Loucy (cell line): ENCODE data around the gene SVEP1.

Experiments
- EZH2phosphoT487 ChIP-seq: fragments of 200-600 bp; IDR thresholded peaks from 2 replicates; pipeline ENCODE4 v1.6.1; 2018; ENCODE audit warnings: antibody characterized with exemption, mild to moderate bottlenecking, moderate library complexity, borderline replicate concordance
- TF ChIP-seq, protein P1 (sequence below): fragments of 200-600 bp; sonication (generic); conservative IDR thresholded peaks from 2 replicates; pipeline ENCODE4 v1.5.1; 2014; ENCODE audit warnings: mild to moderate bottlenecking, antibody characterized with exemption, low read length

DNA sequence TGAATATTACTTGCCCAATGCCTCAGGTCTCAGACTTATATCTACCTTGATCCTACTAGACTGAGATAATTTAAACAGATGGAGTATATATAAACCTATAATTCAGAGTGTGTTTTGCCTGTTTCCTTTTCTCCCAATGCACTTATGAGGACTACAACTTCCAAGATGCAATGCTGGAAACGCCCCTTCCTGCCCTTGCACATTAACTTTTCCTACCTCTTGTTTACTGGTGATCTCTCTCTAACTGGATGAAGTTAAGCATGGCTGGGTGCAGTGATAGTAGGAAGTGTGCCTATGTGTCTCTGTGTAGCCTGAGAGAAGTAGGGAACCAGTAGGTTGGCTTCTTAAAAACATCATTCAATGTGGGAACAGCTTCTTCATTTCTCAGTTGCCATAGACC, 115.2 kb downstream of the SVEP1 start:
- TF ChIP-seq, protein P1, sequence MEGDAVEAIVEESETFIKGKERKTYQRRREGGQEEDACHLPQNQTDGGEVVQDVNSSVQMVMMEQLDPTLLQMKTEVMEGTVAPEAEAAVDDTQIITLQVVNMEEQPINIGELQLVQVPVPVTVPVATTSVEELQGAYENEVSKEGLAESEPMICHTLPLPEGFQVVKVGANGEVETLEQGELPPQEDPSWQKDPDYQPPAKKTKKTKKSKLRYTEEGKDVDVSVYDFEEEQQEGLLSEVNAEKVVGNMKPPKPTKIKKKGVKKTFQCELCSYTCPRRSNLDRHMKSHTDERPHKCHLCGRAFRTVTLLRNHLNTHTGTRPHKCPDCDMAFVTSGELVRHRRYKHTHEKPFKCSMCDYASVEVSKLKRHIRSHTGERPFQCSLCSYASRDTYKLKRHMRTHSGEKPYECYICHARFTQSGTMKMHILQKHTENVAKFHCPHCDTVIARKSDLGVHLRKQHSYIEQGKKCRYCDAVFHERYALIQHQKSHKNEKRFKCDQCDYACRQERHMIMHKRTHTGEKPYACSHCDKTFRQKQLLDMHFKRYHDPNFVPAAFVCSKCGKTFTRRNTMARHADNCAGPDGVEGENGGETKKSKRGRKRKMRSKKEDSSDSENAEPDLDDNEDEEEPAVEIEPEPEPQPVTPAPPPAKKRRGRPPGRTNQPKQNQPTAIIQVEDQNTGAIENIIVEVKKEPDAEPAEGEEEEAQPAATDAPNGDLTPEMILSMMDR = no peak
- TF ChIP-seq EZH2phosphoT487 = no peak
